ENCODE data around the gene NR2E3.
"Not testable (repeated sequence)": the region's sequence is repeated elsewhere in the genome, so short reads cannot be mapped to it uniquely, and the experiment has no call there.

Gene NR2E3

GRCh38 chr15:71841563-71841962 is 31.2 kb downstream of the NR2E3 start:
- no peak for TF ChIP-seq CTCF (IDR thresholded peaks at IDR 0.05)
- no peak for TF ChIP-seq ZFX (IDR thresholded peaks at IDR 0.05; ENCODE audit: borderline replicate concordance)
- H3K27ac ChIP-seq: no peak overlapping the region

- no peak overlapping the region for H3K27ac ChIP-seq
- TF ChIP-seq CTCF (IDR thresholded peaks at IDR 0.05): no peak
These were observed 34.6 kb downstream of the NR2E3 start for GRCh38 chr15:71844916-71845315.

GRCh38 chr15:71853543-71853942 is 43.2 kb downstream of the NR2E3 start:
- no peak overlapping the region for H3K27ac ChIP-seq
- TF ChIP-seq CTCF (IDR thresholded peaks at IDR 0.05): no peak
- TF ChIP-seq ZFX (IDR thresholded peaks at IDR 0.05; ENCODE audit: borderline replicate concordance): no peak

GRCh38 chr15:71858232-71858631 is 47.9 kb downstream of the NR2E3 start:
- H3K27ac ChIP-seq: not testable (repeated sequence)
